Neuronal stem cell (in vitro differentiated cells): ENCODE results near the gene USP21.
A peak's percentile ranks its signal among the peaks of the same experiment; 100 is the strongest.

Experiments used
- DNase-seq: peaks from one replicate; pipeline ENCODE4 v3.0.0-alpha.2; 2013; ENCODE audit warnings: low spot score
- H2AFZ ChIP-seq: one replicate; pipeline ENCODE4 v1.6.1; 2013; ENCODE audit warnings: mild to moderate bottlenecking, low read length, inconsistent platforms
- H2AK5ac ChIP-seq: 2 replicates; pipeline ENCODE4 v1.6.1; 2013; ENCODE audit warnings: low read depth, mild to moderate bottlenecking, inconsistent platforms, low read length, moderate library complexity, mixed read lengths
- H2BK120ac ChIP-seq: 2 replicates; pipeline ENCODE4 v1.6.1; 2013; ENCODE audit warnings: low read depth, mild to moderate bottlenecking, inconsistent platforms, low read length, moderate library complexity, mixed read lengths
- H2BK12ac ChIP-seq: one replicate; pipeline ENCODE4 v1.6.1; 2013; ENCODE audit warnings: low read length, inconsistent platforms
- H2BK15ac ChIP-seq: 2 replicates; pipeline ENCODE4 v1.6.1; 2013; ENCODE audit warnings: mild to moderate bottlenecking, low read length, inconsistent platforms, mixed read lengths
- H2BK5ac ChIP-seq: one replicate; pipeline ENCODE4 v1.6.1; 2013; ENCODE audit warnings: inconsistent platforms, mild to moderate bottlenecking, low read length, moderate library complexity
- H3K14ac ChIP-seq: one replicate; pipeline ENCODE4 v1.6.1; 2013; ENCODE audit warnings: low read length, inconsistent platforms
- H3K18ac ChIP-seq: 2 replicates; pipeline ENCODE4 v1.6.1; 2013; ENCODE audit warnings: low read length, inconsistent platforms
- H3K23ac ChIP-seq: 2 replicates; pipeline ENCODE4 v1.6.1; 2013; ENCODE audit warnings: low read depth, mild to moderate bottlenecking, mixed read lengths, low read length, inconsistent platforms; ENCODE audit not compliant: poor library complexity
- H3K27ac ChIP-seq: replicated peaks from 3 replicates; pipeline ENCODE4 v1.5.1; 2013; ENCODE audit warnings: low read length, inconsistent platforms
- H3K27me3 ChIP-seq, 3 experiments: 2 replicates each; pipeline ENCODE4 v1.6.1; 2013; ENCODE audit warnings: low read length in 3 of 3, mild to moderate bottlenecking in 2 of 3, inconsistent platforms in 1 of 3, low read depth in 1 of 3, mixed read lengths in 1 of 3, moderate library complexity in 1 of 3; ENCODE audit not compliant: control insufficient read depth in 3 of 3, insufficient read depth in 3 of 3
- H3K36me3 ChIP-seq, 2 donors: replicated peaks in 1 of 2; 2 replicates each; pipeline ENCODE4 v1.6.1; 2013; ENCODE audit warnings: low read length in 2 of 2; ENCODE audit not compliant: control insufficient read depth in 2 of 2, insufficient read depth in 2 of 2
- H3K4ac ChIP-seq: 2 replicates; pipeline ENCODE4 v1.6.1; 2013; ENCODE audit warnings: inconsistent platforms, mild to moderate bottlenecking, low read length, moderate library complexity
- H3K4me1 ChIP-seq, 2 donors: 1 replicate in 1 of 2; 2 replicates in 1 of 2; pipeline ENCODE4 v1.6.1; 2013; ENCODE audit warnings: low read length in 2 of 2, low read depth in 1 of 2; ENCODE audit not compliant: control insufficient read depth in 2 of 2, insufficient read depth in 1 of 2
- H3K4me2 ChIP-seq: one replicate; pipeline ENCODE4 v1.6.1; 2013; ENCODE audit warnings: mild to moderate bottlenecking, low read length, inconsistent platforms; ENCODE audit not compliant: insufficient read depth, poor library complexity, severe bottlenecking
- H3K4me3 ChIP-seq, 2 donors: 2 replicates each; pipeline ENCODE4 v1.5.1; 2013; ENCODE audit warnings: low read length in 2 of 2, mild to moderate bottlenecking in 2 of 2, inconsistent platforms in 1 of 2, moderate library complexity in 1 of 2
- H3K79me1 ChIP-seq: one replicate; pipeline ENCODE4 v1.6.1; 2013; ENCODE audit warnings: low read depth, mild to moderate bottlenecking, inconsistent platforms, low read length, moderate library complexity
- H3K9ac ChIP-seq: one replicate; pipeline ENCODE4 v1.6.1; 2013; ENCODE audit warnings: mild to moderate bottlenecking, low read depth, low read length, inconsistent platforms; ENCODE audit not compliant: poor library complexity
- H3K9me3 ChIP-seq, 2 donors: replicated peaks in 1 of 2; 2 replicates each; pipeline versions ENCODE3 to v1.6.1; 2013; ENCODE audit warnings: low read length in 2 of 2, mild to moderate bottlenecking in 2 of 2, inconsistent platforms in 1 of 2, low read depth in 1 of 2, mixed read lengths in 1 of 2, moderate library complexity in 1 of 2; ENCODE audit not compliant: control insufficient read depth in 2 of 2, insufficient read depth in 1 of 2
- H4K8ac ChIP-seq: one replicate; pipeline ENCODE4 v1.6.1; 2013; ENCODE audit warnings: low read depth, mild to moderate bottlenecking, inconsistent platforms, low read length, moderate library complexity
- H4K91ac ChIP-seq: one replicate; pipeline ENCODE4 v1.6.1; 2013; ENCODE audit warnings: low read length, low read depth, mild to moderate bottlenecking, inconsistent platforms; ENCODE audit not compliant: poor library complexity
- WGBS, 2 donors: extraction: QIAGEN DNeasy Blood & Tissue Kit; methylation state at CpG; one replicate each; pipeline ENCODE4 v1.1.7; 2013; ENCODE audit warnings: missing lambda C conversion rate in 2 of 2, mixed read lengths in 1 of 2; ENCODE audit not compliant: insufficient read length in 2 of 2, insufficient replicate concordance in 1 of 2; ENCODE audit errors: extremely low coverage in 2 of 2; 5-methylcytosine and 5-hydroxymethylcytosine counted together

USP21 gene

GRCh38 chr1:161200421-161200991 is 41.2 kb downstream of the USP21 start:
- Histone ChIP-seq H4K91ac (peak overlapping the region; percentile 41), H3K79me1 (no peaks in the 10 kb centered on the region), H2BK12ac (peak overlapping the region; percentile 14), H3K23ac (no peak overlapping the region), H3K18ac (peak overlapping the region; percentile 73), H2AK5ac (peak overlapping the region; percentile 86), H2BK15ac (peak overlapping the region; percentile 23), H3K27ac (peak overlapping the region; percentile 82), H3K14ac (no peak overlapping the region), H4K8ac (peak overlapping the region; percentile 66), H3K27me3 (no peaks in the 10 kb centered on the region), H2AFZ (peak overlapping the region; percentile 90), H3K4me2 (no peak overlapping the region), H3K4me1 (peaks cover 30 to 51% of the 10 kb centered on the region in 2 donors), H2BK120ac (peak overlapping the region; percentile 39), H3K9ac (no peak overlapping the region), H2BK5ac (peak overlapping the region; percentile 46), H3K4me3 (no peak overlapping the region), H3K36me3 (peaks cover 0 to 22% of the 10 kb centered on the region in 2 donors), H3K9me3 (no peaks in the 10 kb centered on the region), H3K4ac (no peak overlapping the region)
- DNase-seq, result no peak
- no CpG with 5 or more reads among the region's 5 CpGs for WGBS, 2 donors

- peaks cover 30 to 51% of the 10 kb centered on the region in 2 donors for H3K4me1 ChIP-seq
- H3K23ac ChIP-seq, result no peak overlapping the region
- peaks cover under 1 to 29% of the 10 kb centered on the region in 2 donors for H3K36me3 ChIP-seq
- no peak overlapping the region for H4K8ac ChIP-seq
- no peak overlapping the region for H3K9ac ChIP-seq
- H3K4me3 ChIP-seq, result peak overlapping the region in 1 of 2 donors; percentile 73
- peak overlapping the region; percentile 14 for H2BK12ac ChIP-seq
- peak overlapping the region; percentile 91 for H3K18ac ChIP-seq
- H3K9me3 ChIP-seq, result no peaks in the 10 kb centered on the region
- no CpG with 5 or more reads among the region's 13 CpGs for WGBS, 2 donors
- no peaks in the 10 kb centered on the region for H3K27me3 ChIP-seq
- peak overlapping the region; percentile 23 for H2BK15ac ChIP-seq
- peak overlapping the region; percentile 40 for H3K4me2 ChIP-seq
- H2AK5ac ChIP-seq, result peak overlapping the region; percentile 86
- no peak for DNase-seq
- peak overlapping the region; percentile 46 for H2BK5ac ChIP-seq
- peak overlapping the region; percentile 31 for H3K4ac ChIP-seq
- peak overlapping the region; percentile 90 for H2AFZ ChIP-seq
- H3K14ac ChIP-seq, result peak overlapping the region; percentile 72
- peak overlapping the region; percentile 39 for H2BK120ac ChIP-seq
- no peaks in the 10 kb centered on the region for H3K79me1 ChIP-seq
- H3K27ac ChIP-seq, result peak overlapping the region; percentile 82
- peak overlapping the region; percentile 41 for H4K91ac ChIP-seq
These were observed 41.9 kb downstream of the USP21 start for GRCh38 chr1:161200992-161201835.

GRCh38 chr1:161201836-161202712 is 42.8 kb downstream of the USP21 start, which contains the start of gene NDUFS2:
NDUFS2 (plus strand) TSS chr1:161202367; CDS start chr1:161202386, 19 bp downstream.
- peak within 1 kb of the TSS; percentile 34 for H4K91ac ChIP-seq
- H2AFZ ChIP-seq, result peak within 1 kb of the TSS; percentile 92
- H3K9me3 ChIP-seq, result no peaks in the 10 kb centered on the region
- no CpG with 5 or more reads among the region's 53 CpGs for WGBS, 2 donors
- H3K36me3 ChIP-seq, result peaks cover 8 to 37% of the 10 kb centered on the region in 2 donors
- H3K23ac ChIP-seq, result peak within 1 kb of the TSS; percentile 83
- peak within 1 kb of the TSS; percentile 45 for H3K4me2 ChIP-seq
- H2BK5ac ChIP-seq, result peak within 1 kb of the TSS; percentile 46
- peak; percentile 96 for DNase-seq
- H2BK15ac ChIP-seq, result peak within 1 kb of the TSS; percentile 23
- H3K18ac ChIP-seq, result peak within 1 kb of the TSS; percentile 95
- peak within 1 kb of the TSS; percentile 72 for H3K14ac ChIP-seq
- H4K8ac ChIP-seq, result peak within 1 kb of the TSS; percentile 94
- H3K4me1 ChIP-seq, result peaks cover 26 to 45% of the 10 kb centered on the region in 2 donors
- peak within 1 kb of the TSS; percentile 82 for H3K27ac ChIP-seq
- H2AK5ac ChIP-seq, result peak within 1 kb of the TSS; percentile 86
- no peaks in the 10 kb centered on the region for H3K79me1 ChIP-seq
- no peak within 1 kb of the TSS for H3K9ac ChIP-seq
- peak within 1 kb of the TSS; percentile 39 for H2BK120ac ChIP-seq
- H2BK12ac ChIP-seq, result peak within 1 kb of the TSS; percentile 14
- H3K27me3 ChIP-seq, result no peaks in the 10 kb centered on the region
- peak within 1 kb of the TSS; percentile 73 to 89 for H3K4me3 ChIP-seq
- H3K4ac ChIP-seq, result peak within 1 kb of the TSS; percentile 31
